HG03378 (cell line): ENCODE measurements around the gene HYAL4.
"Not testable (repeated sequence)": the region's sequence is repeated elsewhere in the genome, so short reads cannot be mapped to it uniquely, and the experiment has no call there.

ENCODE experiments used
- ATAC-seq: cut with Tn5 transposase; IDR thresholded peaks from one replicate; pipeline ENCODE4 v1.9.1; 2021; ENCODE audit warnings: mild to moderate bottlenecking, moderate library complexity; ENCODE audit not compliant: unreplicated experiment

HYAL4 gene

GRCh38 chr7:123844712-123845219 lies at the start of gene HYAL4:
Gene HYAL4 (plus strand): TSS chr7:123845169. CDS start chr7:123868274, 23,105 bp downstream.
- ATAC-seq, result no peak

- ATAC-seq, result no peak
Measured at GRCh38 chr7:123795917-123796316, 49.1 kb upstream of the HYAL4 start.

GRCh38 chr7:123796568-123796967 lies 48.4 kb upstream of the HYAL4 start:
- ATAC-seq, result no peak

- peak; percentile 66 for ATAC-seq
Measured at GRCh38 chr7:123797673-123798531, 47.1 kb upstream of the HYAL4 start.

GRCh38 chr7:123798532-123799188 lies 46.3 kb upstream of the HYAL4 start:
- no peak for ATAC-seq

- no peak for ATAC-seq
Measured at GRCh38 chr7:123802249-123802648, 42.7 kb upstream of the HYAL4 start.

- no peak for ATAC-seq
Measured at GRCh38 chr7:123805287-123805686, 39.7 kb upstream of the HYAL4 start.

GRCh38 chr7:123809471-123809870 lies 35.5 kb upstream of the HYAL4 start:
- no peak for ATAC-seq

- ATAC-seq, result no peak
Measured at GRCh38 chr7:123811056-123811455, 33.9 kb upstream of the HYAL4 start.

- ATAC-seq, result no peak
Measured at GRCh38 chr7:123816916-123817315, 28.1 kb upstream of the HYAL4 start.

GRCh38 chr7:123819001-123819400 lies 26.0 kb upstream of the HYAL4 start:
- ATAC-seq, result no peak

GRCh38 chr7:123819795-123820194 lies 25.2 kb upstream of the HYAL4 start:
- not testable (repeated sequence) for ATAC-seq

- ATAC-seq, result no peak
Measured at GRCh38 chr7:123820864-123821263, 24.1 kb upstream of the HYAL4 start.

- no peak for ATAC-seq
Measured at GRCh38 chr7:123821320-123821719, 23.6 kb upstream of the HYAL4 start.

- ATAC-seq, result peak; percentile 96
Measured at GRCh38 chr7:123823898-123824753, 20.8 kb upstream of the HYAL4 start.

GRCh38 chr7:123824754-123825067 lies 20.3 kb upstream of the HYAL4 start:
- ATAC-seq, result peak; percentile 34

GRCh38 chr7:123828805-123829204 lies 16.2 kb upstream of the HYAL4 start:
- ATAC-seq, result no peak

- ATAC-seq, result no peak
Measured at GRCh38 chr7:123836656-123837055, 8.3 kb upstream of the HYAL4 start.

GRCh38 chr7:123839106-123839505 lies 5.9 kb upstream of the HYAL4 start:
- not testable (repeated sequence) for ATAC-seq

- not testable (repeated sequence) for ATAC-seq
Measured at GRCh38 chr7:123844142-123844541, 827 bp upstream of the HYAL4 start.

GRCh38 chr7:123845823-123846216 lies 851 bp downstream of the HYAL4 start:
- ATAC-seq, result no peak
